GM12873 (cell line): Measurements from ENCODE around the gene SCYGR8.

ENCODE experiments used
- TF ChIP-seq, protein P1 (sequence below): IDR thresholded peaks from 2 replicates; pipeline ENCODE4 v1.5.1; 2012; ENCODE audit warnings: low read depth, mild to moderate bottlenecking, moderate library complexity, low read length, control low read depth; ENCODE audit not compliant: insufficient read depth; ENCODE audit errors: missing control alignments

SCYGR8 gene

GRCh38 chr2:227728035-227728434 lies 17.7 kb upstream of the SCYGR8 start, which contains the start of gene SCYGR7:
Gene SCYGR7, plus strand, starts transcription at chr2:227728335. Its CDS starts 0 bp downstream, at chr2:227728335.
- TF ChIP-seq, protein P1, sequence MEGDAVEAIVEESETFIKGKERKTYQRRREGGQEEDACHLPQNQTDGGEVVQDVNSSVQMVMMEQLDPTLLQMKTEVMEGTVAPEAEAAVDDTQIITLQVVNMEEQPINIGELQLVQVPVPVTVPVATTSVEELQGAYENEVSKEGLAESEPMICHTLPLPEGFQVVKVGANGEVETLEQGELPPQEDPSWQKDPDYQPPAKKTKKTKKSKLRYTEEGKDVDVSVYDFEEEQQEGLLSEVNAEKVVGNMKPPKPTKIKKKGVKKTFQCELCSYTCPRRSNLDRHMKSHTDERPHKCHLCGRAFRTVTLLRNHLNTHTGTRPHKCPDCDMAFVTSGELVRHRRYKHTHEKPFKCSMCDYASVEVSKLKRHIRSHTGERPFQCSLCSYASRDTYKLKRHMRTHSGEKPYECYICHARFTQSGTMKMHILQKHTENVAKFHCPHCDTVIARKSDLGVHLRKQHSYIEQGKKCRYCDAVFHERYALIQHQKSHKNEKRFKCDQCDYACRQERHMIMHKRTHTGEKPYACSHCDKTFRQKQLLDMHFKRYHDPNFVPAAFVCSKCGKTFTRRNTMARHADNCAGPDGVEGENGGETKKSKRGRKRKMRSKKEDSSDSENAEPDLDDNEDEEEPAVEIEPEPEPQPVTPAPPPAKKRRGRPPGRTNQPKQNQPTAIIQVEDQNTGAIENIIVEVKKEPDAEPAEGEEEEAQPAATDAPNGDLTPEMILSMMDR = no peak

GRCh38 chr2:227739351-227739750 lies 6.3 kb upstream of the SCYGR8 start:
- TF ChIP-seq, protein P1 = no peak

- TF ChIP-seq, protein P1 = peak; percentile 20
Observed at GRCh38 chr2:227740705-227741104, 5.0 kb upstream of the SCYGR8 start.

DNA sequence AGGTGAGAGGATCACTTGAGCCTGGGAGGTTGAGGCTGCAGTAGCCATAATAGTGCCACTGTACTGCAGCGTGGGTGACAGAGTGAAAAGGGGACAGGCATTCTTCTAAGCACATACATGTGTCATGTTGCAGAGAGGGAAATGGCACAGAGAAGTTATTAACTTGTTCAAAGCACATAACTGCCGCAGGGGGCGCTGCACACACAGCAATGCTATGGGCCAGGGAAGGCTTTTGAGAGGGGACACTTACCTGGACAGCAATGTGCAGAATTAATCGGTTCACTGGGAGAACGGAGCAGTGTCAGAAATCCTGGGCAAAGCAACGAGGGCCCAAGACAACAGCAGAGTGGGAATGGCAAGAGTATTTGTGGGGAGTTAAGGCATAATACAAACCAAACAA lies 2.4 kb downstream of the SCYGR8 start:
- TF ChIP-seq, protein P1 = peak; percentile 47

DNA sequence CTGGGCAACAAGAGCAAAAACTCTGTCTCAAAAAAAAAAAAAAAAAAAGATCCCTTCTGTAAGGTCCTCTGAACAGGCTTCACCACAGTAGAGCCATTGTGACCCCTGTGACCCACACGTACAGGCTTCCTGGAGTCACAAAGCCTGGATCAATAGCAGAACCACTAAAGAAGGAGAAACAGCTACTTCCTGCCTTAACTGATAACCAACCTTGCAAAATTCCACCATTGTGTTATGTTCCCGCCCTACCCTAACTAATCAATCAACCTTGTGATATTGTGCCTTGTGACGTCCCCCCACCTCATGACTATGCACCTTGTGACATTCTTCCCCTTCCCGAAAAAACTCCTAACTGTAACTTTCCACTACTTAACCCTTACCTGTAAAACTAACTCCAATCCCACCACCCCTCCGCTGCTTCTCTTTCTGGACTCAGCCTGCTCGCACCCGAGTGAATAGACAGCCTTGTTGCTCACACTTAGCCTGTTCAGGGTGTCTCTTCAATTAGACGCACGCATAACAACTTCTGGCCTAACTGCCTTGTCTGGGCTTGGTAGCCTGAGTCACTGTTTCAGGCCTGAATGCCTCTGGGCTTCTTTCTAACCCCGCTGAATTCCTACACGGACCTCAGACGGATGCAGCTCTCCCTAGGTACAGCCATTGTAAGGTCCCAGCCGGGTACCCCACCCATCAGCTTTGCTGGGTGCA lies 13.9 kb downstream of the SCYGR8 start:
- TF ChIP-seq, protein P1 = no peak

DNA sequence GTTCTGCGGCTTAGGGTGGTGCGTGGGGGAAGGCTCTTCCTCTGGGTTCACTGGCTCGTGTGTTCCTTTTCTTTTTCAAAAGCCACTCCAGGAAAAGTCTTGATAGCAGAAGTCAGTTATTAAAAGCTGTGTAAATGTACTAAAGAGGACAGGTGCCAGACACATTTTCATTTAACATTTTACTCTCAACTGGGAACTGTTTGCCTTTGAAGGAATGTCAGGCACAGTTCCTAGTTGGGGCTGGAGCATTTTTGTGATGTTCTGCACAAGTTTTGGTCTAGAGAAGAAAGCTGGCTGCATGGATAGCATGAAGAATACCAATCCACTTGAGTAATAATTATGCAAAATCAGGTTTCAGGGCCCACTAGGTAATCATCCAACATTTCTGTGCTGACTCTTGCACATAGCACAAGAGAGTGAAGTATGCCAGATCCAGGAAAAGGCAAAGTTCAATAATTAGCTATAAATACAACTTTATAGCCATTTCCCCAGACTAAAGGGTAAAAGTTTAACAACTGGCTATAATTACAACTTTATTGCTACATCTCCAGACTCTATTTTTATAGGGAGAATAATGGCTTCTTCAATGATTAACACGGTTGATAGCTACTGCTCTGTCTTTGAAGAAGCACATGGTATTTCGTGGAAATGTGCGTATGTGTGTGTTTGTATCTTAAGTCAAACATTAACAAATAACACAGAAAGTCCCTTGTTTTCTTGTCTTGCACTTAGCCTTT lies 16.2 kb downstream of the SCYGR8 start:
- TF ChIP-seq, protein P1 = no peak

DNA sequence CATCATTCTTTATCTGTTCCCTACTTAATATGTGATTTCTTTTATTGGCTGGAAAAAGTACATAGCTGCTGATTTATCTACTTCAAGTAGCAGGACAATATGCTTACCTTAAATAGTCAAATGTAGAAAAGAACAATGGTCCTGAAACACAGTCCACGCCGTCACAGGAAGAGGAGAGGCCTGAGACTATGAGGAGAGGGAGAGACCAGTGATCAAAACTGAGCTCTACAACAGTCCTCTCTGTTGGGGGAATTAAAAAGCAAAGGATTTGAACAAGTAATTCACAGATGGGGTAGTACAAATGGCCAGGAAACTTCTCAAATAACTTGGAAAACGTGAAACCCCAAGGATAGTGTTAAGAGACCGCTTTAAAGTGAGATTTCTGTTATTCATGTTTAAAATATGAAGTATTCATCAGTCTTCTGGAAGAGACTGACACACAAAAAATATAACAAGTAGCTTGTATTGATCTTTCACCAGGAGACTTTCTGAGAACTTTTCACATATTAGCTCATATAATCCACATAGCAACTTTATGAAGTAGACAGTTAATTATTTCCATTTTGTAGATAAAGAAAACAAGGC lies 20.2 kb downstream of the SCYGR8 start:
- TF ChIP-seq, protein P1 = no peak
